Stimulated activated CD4-positive, alpha-beta T cell treated with anti-CD3 and anti-CD28 coated beads, Interleukin-4, amount 100 ng/mL, for 48 hours (primary cell): ENCODE results near the gene SCAP.

Experiments
- DNase-seq, 2 donors: peaks; one replicate each; pipeline ENCODE4 v3.0.0-alpha.2; 2020; ENCODE audit warnings: low read depth in 2 of 2

Gene SCAP

DNA sequence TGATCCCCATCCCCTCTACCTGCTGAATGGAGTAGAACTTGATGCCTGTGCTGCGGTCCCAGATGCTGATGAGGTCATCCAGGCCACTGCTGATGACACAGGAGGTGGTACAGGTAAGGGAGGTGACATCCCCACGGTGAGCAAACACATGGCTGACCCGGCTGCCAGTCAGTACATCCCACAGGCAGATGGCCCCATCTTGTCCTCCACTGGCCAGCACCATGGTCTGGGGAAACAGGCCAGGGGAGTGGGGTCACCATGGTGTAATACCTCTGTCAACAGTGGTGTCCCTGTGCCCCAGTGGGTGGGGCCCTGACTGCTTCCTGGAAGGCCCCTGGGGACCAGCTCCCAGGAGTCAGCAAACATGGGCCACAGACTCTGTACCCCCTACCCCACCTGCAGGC lies 61.6 kb downstream of the SCAP start:
- no peak for DNase-seq

DNA sequence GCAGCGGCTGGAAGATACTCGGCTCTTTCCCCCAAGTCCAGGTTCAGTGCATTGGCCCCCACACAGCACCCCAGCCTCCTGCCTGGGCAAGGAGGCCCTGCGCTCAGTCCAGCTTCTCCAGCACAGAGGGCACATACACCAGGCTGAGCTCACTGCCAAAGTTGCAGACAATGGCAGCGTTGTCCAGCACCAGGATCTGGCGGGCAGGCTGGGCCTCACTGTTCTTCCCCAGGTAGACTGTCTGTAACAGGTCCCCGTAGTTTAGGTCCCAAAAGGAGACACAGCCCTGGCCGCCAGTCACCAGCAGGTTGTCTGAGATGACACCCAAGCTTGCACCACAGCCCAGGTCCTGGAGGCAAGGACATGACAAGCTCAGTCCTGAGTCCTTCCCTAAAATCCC lies 62.0 kb downstream of the SCAP start:
- no peak for DNase-seq

DNA sequence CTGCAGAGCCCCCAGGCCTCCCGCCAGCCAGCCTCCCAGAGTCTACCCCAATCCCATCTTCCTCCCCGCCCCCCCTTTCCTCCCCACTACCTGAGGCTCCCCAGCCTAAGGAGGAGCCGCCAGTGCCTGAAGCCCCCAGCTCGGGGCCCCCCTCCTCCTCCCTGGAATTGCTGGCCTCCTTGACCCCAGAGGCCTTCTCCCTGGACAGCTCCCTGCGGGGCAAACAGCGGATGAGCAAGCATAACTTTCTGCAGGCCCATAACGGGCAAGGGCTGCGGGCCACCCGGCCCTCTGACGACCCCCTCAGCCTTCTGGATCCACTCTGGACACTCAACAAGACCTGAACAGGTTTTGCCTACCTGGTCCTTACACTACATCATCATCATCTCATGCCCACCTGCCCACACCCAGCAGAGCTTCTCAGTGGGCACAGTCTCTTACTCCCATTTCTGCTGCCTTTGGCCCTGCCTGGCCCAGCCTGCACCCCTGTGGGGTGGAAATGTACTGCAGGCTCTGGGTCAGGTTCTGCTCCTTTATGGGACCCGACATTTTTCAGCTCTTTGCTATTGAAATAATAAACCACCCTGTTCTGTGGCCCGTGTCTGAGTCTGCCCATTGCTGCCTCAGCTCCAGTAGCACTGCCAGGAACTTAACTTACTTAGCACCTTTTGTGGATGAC lies 62.8 kb downstream of the SCAP start:
- no peak for DNase-seq

DNA sequence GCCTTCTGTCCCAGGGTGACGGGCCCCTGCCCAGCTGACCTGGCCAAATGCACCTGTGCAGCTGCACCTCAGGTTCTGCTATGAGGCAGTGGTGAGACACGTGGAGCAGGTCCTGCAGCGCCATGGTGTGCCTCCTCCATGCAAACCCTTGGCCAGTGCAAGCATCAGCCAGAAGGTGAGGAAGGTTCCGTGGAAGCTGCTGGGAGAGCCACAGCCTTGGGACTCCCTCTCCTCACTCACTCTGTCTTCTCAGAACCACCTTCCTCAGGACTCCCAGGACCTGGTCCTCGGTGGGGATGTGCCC lies 63.3 kb downstream of the SCAP start:
- DNase-seq = no peak

DNA sequence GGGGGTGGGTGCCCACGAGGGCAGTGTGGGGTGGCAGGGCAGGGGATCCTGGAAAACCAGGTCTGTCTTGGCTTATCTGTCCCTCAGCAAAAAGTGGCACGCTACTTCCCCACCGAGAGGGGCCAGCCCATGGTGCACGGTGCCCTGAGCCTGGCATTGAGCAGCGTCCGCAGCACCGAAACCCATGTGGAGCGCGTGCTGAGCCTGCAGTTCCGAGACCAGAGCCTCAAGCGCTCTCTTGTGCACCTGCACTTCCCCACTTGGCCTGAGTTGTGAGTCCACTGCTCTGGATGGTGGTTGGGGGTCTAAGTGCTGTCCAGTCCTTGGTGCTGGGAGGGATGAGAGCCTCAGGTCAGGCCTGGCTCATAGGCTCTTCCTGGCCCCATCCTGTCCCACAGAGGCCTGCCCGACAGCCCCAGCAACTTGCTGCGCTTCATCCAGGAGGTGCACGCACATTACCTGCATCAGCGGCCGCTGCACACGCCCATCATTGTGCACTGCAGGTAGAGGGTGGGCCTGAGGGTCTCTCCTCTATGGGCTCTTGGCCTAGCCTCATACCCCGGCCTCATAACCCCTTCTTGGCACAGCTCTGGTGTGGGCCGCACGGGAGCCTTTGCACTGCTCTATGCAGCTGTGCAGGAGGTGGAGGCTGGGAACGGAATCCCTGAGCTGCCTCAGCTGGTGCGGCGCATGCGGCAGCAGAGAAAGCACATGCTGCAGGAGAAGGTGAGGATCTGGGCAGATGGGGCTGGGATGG lies 63.9 kb downstream of the SCAP start:
- no peak for DNase-seq

DNA sequence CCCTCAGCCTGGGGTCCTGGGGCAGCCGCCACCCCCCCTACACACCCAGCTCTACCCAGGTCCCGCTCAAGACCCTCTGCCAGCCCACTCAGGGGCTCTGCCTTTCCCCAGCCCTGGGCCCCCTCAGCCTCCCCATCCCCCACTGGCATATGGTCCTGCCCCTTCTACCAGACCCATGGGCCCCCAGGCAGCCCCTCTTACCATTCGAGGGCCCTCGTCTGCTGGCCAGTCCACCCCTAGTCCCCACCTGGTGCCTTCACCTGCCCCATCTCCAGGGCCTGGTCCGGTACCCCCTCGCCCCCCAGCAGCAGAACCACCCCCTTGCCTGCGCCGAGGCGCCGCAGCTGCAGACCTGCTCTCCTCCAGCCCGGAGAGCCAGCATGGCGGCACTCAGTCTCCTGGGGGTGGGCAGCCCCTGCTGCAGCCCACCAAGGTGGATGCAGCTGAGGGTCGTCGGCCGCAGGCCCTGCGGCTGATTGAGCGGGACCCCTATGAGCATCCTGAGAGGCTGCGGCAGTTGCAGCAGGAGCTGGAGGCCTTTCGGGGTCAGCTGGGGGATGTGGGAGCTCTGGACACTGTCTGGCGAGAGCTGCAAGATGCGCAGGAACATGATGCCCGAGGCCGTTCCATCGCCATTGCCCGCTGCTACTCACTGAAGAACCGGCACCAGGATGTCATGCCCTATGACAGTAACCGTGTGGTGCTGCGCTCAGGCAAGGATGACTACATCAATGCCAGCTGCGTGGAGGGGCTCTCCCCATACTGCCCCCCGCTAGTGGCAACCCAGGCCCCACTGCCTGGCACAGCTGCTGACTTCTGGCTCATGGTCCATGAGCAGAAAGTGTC lies 64.7 kb downstream of the SCAP start:
- no peak for DNase-seq

DNA sequence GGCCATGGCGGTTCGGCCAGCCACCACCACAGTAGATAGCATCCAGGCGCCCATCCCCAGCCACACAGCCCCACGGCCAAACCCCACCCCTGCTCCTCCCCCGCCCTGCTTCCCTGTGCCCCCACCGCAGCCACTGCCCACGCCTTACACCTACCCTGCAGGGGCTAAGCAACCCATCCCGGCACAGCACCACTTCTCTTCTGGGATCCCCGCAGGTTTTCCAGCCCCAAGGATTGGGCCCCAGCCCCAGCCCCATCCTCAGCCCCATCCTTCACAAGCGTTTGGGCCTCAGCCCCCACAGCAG lies 65.4 kb downstream of the SCAP start:
- no peak for DNase-seq

DNA sequence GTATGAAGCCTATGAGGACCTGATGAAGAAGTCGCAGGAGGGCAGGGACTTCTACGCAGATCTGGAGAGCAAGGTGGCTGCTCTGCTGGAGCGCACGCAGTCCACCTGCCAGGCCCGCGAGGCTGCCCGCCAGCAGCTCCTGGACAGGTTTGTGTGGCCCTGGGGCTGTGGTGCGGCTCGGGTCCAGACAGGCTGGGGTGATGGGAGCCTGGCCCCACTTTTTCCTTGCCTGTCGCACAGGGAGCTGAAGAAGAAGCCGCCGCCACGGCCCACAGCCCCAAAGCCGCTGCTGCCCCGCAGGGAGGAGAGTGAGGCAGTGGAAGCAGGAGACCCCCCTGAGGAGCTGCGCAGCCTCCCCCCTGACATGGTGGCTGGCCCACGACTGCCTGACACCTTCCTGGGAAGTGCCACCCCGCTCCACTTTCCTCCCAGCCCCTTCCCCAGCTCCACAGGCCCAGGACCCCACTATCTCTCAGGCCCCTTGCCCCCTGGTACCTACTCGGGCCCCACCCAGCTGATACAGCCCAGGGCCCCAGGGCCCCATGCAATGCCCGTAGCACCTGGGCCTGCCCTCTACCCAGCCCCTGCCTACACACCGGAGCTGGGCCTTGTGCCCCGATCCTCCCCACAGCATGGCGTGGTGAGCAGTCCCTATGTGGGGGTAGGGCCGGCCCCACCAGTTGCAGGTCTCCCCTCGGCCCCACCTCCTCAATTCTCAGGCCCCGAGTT lies 65.9 kb downstream of the SCAP start:
- no peak for DNase-seq

DNA sequence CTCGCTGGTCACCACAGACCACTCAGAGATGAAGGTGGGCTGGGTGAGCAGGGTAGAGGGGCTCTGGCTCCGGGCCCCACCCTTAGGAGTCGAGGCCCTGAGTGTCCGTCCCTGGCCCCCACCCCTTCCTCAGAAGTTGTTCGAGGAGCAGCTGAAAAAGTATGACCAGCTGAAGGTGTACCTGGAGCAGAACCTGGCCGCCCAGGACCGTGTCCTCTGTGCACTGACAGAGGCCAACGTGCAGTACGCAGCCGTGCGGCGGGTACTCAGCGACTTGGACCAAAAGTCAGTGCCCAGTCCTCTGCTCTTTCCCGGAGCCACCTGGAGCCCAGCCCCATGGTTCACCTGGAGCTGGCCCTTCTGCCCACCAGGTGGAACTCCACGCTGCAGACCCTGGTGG lies 66.5 kb downstream of the SCAP start:
- DNase-seq = no peak

DNA sequence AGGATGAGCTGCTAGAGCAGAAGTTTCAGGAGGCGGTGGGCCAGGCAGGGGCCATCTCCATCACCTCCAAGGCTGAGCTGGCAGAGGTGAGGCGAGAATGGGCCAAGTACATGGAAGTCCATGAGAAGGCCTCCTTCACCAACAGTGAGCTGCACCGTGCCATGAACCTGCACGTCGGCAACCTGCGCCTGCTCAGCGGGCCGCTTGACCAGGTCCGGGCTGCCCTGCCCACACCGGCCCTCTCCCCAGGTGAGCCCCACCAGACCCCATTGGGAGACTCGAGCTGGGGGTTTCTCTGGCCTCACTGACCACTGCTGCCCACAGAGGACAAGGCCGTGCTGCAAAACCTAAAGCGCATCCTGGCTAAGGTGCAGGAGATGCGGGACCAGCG lies 66.9 kb downstream of the SCAP start:
- no peak for DNase-seq

DNA sequence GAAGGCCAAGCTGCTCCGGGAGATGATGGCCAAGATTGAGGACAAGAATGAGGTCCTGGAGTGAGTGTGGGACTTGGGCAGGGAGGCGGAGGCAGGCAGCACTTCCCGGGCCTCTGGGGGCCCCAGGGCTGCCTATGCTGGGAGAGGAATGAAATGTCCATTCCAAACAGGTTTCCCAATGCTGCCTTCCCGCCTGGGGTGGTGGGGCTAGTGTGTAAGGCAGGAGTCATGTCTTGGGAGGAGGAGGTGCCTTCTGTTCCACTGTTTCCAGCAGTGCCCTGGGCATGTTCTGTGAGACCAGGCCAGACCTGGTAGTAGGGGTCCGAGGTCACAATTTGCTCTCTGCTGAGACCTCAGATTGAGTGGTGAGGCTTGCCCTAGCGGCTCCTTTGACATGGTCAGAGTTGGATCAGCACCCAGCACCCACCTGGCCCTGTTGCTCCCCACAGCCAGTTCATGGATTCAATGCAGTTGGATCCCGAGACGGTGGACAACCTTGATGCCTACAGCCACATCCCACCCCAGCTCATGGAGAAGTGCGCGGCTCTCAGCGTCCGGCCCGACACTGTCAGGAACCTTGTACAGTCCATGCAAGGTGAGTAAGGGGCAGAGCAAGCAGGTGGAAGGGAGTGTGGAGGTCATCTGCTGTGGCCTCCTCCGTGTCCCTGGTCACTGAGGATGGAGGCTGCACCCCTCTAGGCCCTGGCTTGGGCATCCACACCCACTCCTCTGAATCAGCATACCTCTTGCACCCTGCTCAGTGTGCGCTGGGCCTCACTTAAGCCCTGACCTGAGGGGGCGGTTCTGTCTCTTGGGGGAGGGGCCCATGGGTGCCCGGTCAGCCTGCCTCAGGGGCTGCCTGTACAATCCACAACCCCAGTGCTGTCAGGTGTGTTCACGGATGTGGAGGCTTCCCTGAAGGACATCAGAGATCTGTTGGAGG lies 67.6 kb downstream of the SCAP start:
- DNase-seq = no peak

DNA sequence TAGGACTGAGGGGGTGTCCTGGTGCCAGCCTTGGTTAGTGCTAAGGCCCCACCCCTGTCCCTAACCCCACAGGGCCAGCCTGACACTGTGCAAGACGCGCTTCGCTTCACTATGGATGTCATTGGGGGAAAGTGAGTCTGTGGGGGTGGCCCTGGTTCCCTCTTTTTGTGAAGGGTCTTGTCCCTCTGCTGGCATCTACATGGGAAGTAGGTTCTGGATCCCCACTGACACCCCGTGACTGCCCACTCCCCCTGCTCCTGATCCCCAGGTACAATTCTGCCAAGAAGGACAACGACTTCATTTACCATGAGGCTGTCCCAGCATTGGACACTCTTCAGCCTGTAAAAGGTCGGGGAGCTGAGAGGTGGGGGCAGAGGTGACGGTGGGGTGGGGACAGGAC lies 68.5 kb downstream of the SCAP start:
- DNase-seq = no peak

DNA sequence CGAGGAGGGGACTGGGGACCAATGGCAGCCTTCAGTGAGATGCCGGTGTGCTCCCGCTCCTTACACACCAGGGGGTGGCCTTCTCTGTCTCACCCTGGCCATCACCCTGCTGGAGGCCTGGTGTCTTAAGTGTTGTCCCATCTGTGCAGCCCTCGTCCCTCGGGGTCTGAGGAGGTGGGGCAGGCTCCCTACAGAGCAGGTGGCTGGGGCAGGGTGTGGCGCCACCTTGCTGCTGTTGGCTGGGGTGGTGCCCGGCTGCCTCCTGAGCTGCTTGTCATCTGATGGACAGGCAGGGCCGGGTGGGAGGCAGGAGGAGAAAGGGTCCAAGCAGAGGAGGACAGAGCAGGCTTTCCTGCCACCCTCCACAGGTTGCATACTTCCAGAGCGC lies 69.0 kb downstream of the SCAP start:
- no peak for DNase-seq

DNA sequence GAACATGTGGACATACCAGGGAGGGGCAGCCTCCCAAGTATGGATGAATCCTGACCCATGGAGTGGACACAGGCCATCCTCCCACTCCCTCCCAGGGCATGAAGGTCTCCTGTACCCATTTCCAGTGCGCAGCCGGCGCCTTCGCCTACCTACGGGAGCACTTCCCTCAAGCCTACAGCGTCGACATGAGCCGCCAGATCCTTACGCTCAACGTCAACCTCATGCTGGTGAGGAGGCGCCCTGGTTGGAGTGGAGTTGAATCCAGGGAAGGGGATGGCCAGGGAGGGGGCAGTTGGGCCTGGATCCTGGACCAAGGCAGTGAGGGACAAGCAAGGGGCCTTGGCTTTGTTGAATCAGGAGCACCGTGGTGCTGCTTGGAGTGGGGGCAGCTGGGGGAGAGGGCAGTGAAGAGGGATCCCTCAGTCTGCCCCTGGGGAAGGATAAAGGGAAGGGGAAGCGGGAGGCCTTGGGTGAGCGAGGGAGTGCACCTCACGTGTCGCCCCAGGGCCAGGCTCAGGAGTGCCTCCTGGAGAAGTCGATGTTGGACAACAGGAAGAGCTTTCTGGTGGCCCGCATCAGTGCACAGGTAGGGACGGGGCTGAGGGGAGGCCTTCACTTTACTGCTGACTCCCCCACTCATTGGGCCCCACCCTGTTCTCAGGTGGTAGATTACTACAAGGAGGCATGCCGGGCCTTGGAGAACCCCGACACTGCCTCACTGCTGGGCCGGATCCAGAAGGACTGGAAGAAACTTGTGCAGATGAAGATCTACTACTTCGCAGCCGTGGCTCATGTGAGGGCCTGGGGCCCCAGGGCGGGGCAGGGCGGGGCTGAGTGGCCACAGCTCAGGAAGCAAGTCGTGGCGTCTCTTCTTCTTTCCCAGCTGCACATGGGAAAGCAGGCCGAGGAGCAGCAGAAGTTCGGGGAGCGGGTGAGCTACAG lies 69.7 kb downstream of the SCAP start:
- no peak for DNase-seq

DNA sequence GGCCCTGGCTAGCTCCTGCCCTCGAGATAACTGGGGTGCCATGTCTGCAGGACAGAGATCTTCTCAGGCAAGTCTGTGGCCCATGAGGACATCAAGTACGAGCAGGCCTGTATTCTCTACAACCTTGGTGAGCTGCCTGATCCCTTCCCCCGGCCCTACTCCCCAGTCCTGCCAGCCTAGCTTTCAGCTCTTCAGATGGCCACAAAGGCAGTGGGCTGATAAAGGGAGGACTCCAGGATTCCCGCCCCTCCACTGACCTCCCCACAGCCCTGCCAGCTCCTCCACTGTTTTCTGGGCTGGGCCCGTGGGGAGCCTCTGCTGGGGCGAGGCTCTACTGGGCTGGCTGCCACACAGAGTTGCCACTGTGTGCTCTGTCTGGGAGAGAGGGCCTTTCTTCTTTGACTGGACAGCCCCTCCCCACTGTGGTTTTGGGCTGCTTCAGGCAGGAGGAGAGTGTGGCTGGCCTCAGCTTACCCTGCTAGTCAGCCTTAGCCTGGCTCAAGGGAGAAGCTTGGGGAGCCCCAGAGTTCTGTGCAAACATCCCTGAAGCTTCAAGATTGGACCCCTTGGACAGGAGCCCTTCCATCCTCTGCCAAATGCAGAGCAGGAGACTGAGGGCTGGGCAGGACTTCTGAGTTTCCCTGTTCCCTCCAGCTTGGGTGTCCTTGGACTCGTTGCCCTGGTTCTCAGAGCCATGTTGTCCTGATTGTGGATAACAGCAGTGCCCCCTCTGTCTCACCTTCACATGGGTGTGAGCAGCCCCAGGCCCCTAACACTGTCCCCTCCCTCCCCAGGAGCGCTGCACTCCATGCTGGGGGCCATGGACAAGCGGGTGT lies 70.6 kb downstream of the SCAP start:
- DNase-seq = no peak

DNA sequence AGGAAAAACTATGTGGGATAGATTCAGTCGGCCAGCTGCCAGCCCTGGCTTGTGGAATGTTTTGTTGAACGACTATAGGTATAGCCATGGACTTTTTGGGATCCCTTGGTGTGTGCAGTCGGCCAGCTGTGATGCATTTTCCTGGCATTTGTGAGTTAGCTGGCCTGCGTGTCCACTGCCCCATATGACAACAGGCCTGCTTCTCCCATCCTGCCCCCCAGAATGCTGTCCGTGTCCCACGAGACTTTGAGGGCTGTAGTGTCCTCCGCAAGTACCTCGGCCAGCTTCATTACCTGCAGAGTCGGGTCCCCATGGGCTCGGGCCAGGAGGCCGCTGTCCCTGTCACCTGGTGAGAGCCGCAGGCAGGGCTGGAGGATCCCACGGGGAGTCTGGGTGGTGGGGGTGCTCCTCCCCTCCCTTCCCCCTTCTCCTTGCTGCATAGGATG lies 71.3 kb downstream of the SCAP start:
- no peak for DNase-seq

DNA sequence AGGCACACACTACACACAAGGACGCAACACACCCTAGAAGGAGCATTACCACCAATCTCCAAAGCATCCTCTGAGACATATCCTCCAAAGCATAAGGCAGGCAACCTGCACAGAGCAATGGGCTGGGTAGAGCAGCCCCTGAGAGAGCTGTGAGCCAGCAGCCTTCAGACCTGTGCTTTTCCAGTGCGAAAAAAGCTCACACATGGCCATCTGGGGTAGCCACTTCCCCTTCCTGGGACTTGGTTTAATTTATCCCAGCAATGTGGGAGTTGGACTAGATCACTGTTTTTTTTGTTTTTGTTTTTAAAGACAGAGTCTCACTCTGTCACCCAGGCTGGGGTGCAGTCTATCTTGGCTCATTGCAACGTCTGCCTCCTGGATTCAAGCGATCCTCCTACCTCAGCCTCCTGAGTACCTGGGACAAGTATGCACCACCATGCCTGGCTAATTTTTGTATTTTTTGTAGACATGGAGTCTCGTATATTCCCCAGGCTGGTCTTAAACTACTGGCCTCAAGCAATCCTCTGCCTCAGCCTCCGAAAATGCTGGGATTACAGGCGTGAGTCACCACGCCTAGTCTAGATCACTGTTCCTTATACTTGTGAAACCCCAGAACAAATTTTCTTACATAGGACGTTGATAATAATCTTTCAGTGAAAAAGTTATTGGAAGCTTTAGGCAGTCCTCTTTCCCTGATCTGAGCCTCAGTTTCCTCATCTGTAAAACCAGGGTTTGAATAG lies 76.0 kb downstream of the SCAP start:
- no peak for DNase-seq

DNA sequence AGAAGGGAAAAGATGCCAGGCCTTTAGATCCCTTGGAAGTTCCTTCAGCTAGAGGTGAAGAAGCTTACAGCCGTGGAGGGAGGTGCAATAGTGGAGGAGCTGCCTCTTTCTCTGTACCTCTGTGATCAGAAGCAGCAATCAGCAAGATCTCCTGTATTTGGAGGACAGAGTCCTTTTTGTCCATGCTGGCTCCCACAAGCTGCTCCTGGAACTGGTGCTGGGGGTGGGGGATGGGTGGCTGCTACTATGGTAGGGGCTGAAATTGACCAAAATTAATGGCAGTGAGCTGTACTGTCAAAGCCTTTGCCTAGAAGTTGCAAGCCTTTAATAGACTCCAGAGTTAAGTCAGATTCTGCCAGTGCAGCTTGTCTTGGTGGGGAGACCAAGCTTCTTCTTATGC lies 76.7 kb downstream of the SCAP start:
- DNase-seq = no peak

DNA sequence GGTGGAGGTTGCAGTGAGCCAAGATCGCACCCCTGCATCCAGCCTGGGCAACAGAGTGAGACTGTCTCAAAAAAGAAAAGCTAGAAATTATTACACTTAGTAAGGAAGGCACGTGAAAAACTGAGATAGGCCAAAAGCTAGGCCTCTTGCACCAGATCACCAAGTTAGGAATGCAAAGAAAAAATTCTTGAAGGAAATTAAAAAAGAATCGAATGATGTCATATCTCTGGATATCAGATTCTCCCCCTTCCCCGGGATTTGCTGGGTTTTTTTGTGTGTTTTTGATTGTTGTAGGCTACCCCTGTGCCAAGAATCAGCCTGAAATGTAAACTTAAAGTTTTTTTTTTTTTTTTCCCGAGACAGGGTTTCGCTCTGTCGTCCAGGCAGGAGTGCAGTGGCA lies 77.5 kb downstream of the SCAP start:
- no peak for DNase-seq
